HG03432 (cell line): Measurements from ENCODE around the gene BTBD9.

Experiments used
- ATAC-seq: cut with Tn5 transposase; IDR thresholded peaks from one replicate; pipeline ENCODE4 v1.9.1; 2021; ENCODE audit warnings: mild to moderate bottlenecking, moderate library complexity; ENCODE audit not compliant: unreplicated experiment

BTBD9 gene

GRCh38 chr6:38403548-38403947, 236.2 kb downstream of the BTBD9 start:
- no peak for ATAC-seq

- ATAC-seq = no peak
Observed at GRCh38 chr6:38400764-38401163, 239.0 kb downstream of the BTBD9 start.

DNA sequence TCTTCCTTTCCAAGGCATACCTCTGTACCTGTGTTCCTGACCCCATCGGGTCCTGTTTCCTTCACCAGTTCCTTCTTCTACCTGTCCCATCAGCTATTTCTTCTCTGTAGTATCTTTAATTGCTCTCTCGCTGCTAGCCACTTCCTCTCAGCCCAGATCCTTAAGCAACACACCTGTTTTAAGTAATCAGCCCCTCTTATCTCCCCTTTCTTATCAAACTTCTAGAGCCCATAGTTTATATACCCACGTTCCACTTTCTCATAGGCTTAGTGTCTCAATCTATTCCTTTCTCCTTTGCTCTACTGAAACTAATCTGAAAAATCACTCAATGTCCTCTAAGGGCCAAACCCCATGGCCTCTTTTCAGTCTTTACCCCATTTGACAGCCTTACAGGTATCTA, 239.6 kb downstream of the BTBD9 start:
- ATAC-seq = no peak

DNA sequence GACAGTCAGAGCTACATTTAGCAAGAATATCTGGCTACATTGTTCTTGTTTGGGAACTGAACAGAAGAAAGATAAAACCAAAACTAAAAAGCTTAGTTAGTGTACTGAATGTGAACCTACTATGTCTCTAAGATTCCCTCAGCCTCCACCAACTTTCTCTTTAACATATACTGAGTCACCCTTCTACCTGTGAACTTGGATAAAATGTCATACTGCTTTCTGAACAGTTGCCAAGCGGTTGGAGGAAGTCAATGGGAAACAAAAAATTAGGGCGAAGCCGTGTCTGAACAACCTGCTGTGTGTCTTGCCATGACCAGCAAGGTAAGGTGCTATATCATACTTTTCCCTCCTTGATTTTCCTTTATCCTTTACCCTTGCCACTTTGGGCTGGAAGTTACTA, 243.5 kb downstream of the BTBD9 start:
- no peak for ATAC-seq

- ATAC-seq = no peak
Observed at GRCh38 chr6:38393986-38394385, 245.7 kb downstream of the BTBD9 start.

GRCh38 chr6:38391626-38392579, 247.8 kb downstream of the BTBD9 start:
- no peak for ATAC-seq

- no peak for ATAC-seq
Observed at GRCh38 chr6:38391206-38391605, 248.5 kb downstream of the BTBD9 start.

GRCh38 chr6:38389875-38390274, 249.9 kb downstream of the BTBD9 start:
- ATAC-seq = no peak

DNA sequence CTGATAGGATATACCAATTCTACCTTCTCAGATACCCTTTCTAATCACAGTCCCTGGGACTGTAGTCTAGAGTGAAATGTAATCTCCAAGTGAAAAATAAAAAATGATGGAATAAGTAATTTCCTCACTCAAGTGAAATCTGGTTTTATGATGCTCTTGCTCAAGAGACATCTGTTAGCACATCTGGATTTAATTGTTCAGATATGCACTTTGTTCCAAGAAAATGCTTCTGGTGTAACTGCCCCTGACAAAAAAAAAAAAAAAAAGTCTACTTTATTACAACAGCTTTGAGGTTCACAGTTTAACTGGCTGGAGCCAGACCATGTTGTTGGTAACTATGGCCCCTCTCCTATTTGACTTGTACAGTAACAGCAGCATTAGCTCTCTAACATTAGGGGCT, 251.8 kb downstream of the BTBD9 start:
- no peak for ATAC-seq

DNA sequence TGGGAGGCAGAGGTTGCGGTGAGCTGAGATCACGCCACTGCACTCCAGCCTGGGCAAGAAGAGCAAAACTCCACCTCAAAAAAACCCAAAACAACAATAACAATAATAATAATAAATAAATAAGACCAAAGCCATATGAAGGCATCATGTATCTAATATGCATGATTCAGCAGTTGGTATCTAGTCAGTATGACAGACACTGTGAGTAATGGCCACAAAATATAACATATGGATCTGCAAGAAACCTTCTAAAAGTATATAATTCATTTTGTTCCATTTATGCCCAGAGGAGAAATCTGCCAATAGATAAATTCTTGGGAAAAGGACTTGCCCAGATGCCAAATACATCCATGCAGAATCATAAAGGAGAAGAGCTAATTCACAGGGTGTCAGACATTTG, 252.3 kb downstream of the BTBD9 start:
- ATAC-seq = no peak

GRCh38 chr6:38378801-38379200, 260.9 kb downstream of the BTBD9 start:
- no peak for ATAC-seq

GRCh38 chr6:38375937-38376336, 263.8 kb downstream of the BTBD9 start:
- no peak for ATAC-seq

GRCh38 chr6:38375341-38375740, 264.4 kb downstream of the BTBD9 start:
- ATAC-seq = no peak

- ATAC-seq = no peak
Observed at GRCh38 chr6:38371881-38372280, 267.8 kb downstream of the BTBD9 start.

GRCh38 chr6:38370653-38371601, 268.8 kb downstream of the BTBD9 start:
- ATAC-seq = no peak

DNA sequence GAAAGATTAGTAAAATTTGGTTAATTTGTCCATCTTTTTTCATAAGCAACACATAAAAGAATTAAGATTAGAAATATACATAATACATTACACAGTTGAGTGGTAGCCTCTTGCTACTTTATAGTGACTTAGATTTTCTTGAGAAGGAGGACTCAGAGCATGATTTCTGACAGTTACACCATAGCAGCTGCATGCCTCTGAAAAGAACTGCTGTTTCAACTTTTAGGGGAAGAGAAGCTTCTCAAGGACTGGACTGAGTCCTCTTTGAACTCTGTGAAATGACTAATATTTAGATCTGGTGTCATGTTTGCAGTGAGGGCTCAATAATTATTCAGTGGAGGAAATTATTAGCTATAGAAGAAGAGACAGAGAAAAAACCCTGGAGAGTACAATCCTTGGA, 272.5 kb downstream of the BTBD9 start:
- ATAC-seq = no peak

- no peak for ATAC-seq
Observed at GRCh38 chr6:38366234-38366633, 273.5 kb downstream of the BTBD9 start.

- no peak for ATAC-seq
Observed at GRCh38 chr6:38364775-38365174, 275.0 kb downstream of the BTBD9 start.

GRCh38 chr6:38364127-38364526, 275.6 kb downstream of the BTBD9 start:
- ATAC-seq = no peak

- no peak for ATAC-seq
Observed at GRCh38 chr6:38355519-38355918, 284.2 kb downstream of the BTBD9 start.

GRCh38 chr6:38354905-38355304, 284.8 kb downstream of the BTBD9 start:
- ATAC-seq = no peak

- ATAC-seq = no peak
Observed at GRCh38 chr6:38354037-38354381, 285.7 kb downstream of the BTBD9 start.
